ENCODE data around the gene SH3RF3.

GRCh38 chr2:109451671-109452070, 322.7 kb downstream of the SH3RF3 start:
- TF ChIP-seq, protein P1, sequence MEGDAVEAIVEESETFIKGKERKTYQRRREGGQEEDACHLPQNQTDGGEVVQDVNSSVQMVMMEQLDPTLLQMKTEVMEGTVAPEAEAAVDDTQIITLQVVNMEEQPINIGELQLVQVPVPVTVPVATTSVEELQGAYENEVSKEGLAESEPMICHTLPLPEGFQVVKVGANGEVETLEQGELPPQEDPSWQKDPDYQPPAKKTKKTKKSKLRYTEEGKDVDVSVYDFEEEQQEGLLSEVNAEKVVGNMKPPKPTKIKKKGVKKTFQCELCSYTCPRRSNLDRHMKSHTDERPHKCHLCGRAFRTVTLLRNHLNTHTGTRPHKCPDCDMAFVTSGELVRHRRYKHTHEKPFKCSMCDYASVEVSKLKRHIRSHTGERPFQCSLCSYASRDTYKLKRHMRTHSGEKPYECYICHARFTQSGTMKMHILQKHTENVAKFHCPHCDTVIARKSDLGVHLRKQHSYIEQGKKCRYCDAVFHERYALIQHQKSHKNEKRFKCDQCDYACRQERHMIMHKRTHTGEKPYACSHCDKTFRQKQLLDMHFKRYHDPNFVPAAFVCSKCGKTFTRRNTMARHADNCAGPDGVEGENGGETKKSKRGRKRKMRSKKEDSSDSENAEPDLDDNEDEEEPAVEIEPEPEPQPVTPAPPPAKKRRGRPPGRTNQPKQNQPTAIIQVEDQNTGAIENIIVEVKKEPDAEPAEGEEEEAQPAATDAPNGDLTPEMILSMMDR (IDR thresholded peaks at IDR 0.05): no peak
- no peak for TF ChIP-seq POLR2AphosphoS5 (IDR thresholded peaks at IDR 0.05; ENCODE audit: insufficient read depth in 1 of 2, low read depth in 1 of 2)

Data from vagina (tissue), 2 donors.